HL-60/S4 treated with retinoic acid at 250 ng/mL for 4 days and 3 days (cell line): Measurements from ENCODE around the gene PCSK2.

Experiments used
- in situ Hi-C: fragments of 300-500 bp; cut with MboI; formaldehyde crosslinking; loops from 2 replicates; pipeline ENCODE4 v1.7.0; 2022; ENCODE audit warnings: low sequenced_read_pairs

Gene PCSK2

DNA sequence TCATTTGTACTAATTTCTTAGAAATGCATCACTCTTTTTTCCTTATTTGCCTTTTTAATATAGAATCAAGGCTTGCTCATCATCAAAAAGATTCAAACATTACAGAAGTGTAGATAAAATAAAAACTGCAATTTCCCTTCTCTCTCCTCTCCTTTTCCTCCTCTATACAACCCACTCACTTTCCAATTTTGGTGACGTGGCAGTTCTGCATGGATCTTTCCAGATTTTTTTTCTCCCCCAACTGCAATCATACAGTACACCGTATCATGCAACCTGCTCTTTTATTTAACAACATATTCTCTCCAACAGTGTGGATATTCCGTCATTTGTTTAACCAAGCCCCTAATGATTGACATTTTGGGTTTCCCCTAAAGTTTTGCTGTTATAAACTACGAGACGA is 163.8 kb downstream of the PCSK2 start:
- in situ Hi-C loops = no loop called here

DNA sequence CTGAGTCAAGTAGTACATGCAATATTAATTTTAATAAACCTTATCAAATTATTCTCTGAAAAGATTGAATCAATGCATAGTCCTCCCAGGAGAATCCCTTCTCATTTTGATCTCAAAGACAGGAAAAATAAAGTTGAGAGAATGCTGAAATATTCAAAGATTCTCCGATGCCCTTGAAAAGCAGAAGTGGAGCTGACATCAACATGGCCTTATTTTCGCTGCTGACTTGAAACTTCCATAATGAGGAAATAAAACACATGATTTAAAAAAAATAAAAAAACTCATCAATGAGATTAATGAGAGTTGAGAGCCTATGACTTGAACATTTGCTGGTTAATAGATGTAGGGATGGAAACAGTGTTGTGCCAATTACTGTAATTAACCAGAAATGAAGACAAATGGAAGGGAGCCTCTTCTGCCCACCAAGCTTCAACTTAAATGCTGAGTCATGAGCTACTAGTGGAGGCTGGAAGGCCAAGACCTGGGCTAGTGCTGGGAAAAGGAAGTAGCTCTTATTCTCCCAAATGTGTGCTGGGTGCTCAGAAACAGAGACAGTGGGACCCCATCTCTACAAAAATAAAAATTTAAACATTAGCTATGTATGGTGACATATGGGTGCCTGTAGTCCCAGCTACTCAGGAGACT is 164.4 kb downstream of the PCSK2 start:
- in situ Hi-C loops = no loop called here

DNA sequence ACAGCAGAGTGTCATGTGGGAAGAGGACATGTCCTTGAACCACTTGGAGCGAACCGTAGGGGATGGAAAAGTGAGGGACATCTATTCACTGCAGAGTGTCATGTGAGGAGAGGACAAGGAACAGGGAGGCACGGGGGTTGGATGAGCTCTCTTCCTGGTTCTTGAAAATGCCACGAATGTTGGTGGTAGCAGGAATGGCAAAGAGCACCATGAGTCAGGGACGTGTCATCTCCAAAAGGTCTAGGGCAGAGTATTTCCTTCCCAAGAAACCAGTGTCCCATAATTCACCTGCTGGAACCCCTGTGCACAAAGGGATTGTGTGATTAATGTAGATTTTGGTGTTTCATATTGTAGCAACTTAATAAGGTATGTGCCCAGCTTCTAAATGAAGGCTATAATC is 167.6 kb downstream of the PCSK2 start:
- in situ Hi-C loops = no loop called here

DNA sequence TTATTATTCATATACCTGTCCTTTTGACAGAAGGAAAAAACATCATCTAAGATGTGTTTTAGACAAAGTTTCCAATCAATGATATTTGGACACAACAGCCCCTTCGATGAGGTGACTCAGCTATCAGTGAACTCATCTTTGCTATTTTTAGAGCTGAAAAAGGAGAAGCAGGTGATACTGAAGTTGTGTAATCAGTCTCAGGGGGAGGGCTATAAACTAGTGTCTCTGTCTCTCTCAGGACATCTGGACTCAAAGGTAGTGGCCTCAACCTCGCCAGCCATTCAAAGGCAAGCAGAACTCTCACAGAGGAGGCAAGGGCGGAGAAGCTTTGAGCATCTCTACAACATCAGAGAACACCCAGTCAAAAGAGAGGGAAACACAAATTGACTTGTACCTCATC is 168.9 kb downstream of the PCSK2 start:
- in situ Hi-C loops = no loop called here

DNA sequence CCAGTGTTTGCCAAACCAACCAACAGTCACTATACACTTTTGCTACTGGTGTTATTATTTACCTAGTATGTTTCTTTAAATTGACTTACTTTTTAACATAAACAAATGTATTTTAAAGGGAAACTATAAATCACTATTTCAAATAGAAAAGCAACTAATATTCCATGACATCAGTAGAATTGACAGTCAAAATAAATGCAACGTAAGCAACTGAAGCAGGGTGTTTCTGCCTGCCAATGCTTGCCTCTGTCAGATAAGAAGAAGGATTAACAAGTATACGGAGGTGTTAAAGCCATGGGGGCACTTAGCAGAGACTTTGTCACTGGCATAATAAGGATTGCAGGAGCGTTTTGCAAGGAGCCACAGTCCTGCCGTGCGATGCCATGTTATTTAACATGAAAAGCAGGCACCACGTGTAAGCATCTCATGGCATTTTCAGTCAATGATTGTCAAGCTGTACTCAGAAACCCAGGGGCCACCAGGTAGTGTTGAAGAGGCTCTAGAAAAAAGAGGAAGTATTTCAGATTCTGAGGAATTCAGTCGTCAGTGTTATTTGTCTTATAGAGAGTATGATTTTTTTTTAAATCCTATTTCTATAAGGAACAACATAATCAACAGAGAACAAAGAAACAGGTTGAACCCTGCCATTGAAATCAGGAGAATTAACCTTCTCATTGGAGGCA is 172.6 kb downstream of the PCSK2 start:
- in situ Hi-C loops = no loop called here

DNA sequence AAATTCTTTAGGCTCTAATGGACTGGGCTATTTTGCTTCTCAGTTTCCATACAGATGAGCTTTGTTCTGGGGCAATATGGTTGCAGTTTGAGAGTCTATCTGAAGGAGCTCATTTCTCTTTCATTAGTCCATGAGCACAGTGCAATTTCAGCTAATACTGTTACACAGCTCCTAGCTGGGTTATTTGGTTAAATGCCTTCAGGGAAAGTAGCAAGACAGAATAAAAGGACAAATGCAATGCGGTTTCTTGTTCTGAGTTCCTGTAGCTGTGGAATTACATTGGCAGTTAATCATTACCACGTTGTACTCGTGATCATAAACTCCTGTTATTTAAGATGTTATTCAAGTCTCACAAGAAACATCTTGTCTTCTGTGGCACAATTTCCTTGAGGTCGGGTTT is 176.6 kb downstream of the PCSK2 start:
- in situ Hi-C loops = no loop called here

DNA sequence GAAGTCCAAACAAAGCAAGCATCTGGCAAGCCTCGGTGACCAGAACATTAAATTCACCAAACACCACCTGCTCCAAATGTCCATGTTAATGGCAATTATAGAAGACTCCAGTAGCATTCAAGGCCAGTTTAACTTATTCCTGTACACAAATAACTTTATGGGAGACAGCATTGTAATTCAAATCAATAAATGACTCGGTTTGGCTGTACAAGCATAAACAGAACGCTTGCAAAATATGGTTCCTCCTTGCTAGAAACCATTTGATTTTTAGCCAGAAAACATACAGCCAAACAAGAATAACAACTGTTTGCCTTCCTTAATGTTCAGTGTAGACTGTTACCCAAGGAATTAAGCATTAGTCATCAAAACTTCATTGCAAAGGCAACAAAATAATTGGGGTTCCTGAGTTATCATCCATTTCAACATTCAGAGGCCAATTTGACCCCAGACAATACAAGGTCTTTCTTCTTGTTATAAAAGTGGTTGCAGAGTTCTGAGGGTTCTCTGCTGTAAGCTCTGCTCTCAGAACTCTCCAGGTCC is 179.3 kb downstream of the PCSK2 start:
- in situ Hi-C loops = no loop called here

DNA sequence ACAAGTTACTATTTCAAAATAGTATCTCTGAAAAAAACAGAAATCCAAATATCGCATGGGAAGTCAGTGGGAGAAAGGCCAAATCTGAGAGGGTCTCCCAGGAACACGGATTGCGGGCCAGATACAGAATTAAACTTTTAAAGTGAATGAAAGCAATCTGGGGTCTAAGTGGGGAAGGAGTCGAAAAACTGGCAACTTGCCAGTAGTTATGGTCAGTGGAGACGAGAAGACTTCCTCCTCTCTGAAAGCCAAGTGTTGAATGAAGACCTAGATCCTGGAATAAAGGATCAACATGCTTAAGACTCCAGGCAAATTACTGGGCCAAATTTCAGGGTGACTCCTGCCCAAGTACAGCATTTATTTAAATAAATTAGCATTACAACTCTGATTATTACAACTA is 180.7 kb downstream of the PCSK2 start:
- in situ Hi-C loops = no loop called here

DNA sequence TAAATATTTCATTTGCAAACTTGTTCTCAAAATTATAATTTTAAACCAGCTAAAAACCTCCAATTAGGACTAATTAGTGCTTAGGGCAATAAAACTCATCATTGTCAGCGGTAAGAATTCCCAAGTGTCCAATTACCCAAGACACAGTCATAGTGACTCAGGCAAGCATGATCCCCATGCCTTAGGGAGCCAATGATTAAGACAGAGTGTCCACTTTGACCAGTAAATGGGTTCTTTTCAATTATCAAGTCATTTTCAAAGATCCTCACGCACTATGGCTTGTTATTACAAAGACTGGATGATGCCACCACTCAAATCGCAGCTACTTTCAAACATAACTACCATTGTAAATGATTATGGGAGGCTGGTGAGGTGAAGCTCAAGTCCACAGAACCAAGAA is 190.4 kb downstream of the PCSK2 start:
- in situ Hi-C loops = no loop called here

DNA sequence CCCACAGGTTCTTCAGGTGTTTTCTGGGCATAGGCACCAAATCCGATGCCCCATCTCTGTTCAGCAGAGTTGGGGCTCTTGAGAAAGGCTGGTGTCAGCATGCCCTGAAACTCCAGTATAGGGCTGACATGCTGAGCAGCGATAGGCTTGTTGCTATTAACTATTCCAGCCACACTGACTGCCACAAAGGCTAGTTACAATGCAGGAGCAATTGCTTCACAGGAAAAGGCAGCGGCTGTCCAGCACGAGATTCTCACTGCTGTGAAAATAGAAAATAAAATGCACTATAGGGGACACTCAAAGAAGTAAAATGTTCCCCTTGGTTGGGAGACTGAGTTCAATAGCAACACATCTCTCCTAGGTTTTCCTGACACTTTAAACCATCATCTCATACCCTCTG is 191.9 kb downstream of the PCSK2 start:
- in situ Hi-C loops = no loop called here

DNA sequence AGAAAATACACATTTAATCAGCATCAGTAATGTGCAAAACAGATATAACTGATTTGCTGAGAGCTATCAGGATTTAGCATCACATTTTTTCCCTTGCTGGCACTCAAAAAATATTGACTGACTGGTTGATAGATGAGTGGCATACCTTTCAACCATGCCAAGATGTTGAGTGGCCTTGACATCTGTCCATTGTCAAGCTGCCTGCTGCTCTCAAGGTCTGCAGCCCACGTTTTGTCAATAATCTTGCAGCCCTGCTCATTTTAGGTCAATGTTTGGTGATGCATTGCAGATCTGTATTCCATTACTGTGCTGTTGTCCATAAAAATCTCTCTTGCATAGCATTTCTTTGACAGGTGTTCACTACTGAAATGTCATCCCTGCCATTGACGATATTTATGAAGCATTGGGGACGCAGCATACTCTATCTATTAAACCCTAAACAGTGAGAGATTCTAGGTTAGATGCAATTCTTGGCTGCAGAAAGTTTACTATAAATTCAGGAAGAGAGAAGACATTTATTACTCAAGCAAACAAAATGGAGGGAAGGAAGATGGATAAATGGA is 192.7 kb downstream of the PCSK2 start:
- in situ Hi-C loops = no loop called here

DNA sequence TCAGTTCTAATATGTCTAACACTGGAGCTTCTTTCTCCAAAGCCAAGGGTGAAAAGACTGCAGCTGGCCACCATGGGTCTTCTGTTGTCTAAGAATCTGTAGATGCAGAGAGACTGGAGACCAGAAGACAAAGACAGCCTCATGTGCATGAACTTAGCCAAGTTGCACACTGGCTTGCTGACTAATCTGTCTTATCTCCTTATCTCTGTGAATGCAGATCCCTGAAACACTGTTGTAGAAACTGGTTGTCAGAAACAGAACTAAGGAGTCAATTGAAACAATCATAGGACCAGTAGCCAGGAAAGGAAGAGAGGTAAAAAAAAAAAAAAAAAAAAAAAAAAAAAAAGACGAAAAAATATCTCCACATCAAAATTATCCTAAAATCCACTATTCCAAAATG is 194.7 kb downstream of the PCSK2 start:
- in situ Hi-C loops = no loop called here

DNA sequence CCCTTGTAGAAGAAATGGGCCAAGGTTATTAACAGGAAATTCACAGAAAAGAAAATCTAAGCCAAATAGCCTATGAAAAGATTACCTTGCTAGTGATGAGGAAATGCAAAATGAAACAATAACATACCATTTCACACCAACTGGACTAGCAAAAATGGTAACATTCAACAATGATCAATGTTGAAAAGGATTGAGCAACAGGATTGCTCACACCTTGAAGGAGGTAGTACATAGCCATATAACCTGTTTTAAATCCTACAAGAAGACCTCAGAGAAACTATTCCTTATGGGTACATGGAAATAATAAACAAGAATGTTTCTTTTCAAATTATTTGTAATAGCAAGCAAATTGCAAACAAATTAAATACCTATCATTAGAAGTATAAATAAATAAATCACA is 196.9 kb downstream of the PCSK2 start:
- in situ Hi-C loops = no loop called here

DNA sequence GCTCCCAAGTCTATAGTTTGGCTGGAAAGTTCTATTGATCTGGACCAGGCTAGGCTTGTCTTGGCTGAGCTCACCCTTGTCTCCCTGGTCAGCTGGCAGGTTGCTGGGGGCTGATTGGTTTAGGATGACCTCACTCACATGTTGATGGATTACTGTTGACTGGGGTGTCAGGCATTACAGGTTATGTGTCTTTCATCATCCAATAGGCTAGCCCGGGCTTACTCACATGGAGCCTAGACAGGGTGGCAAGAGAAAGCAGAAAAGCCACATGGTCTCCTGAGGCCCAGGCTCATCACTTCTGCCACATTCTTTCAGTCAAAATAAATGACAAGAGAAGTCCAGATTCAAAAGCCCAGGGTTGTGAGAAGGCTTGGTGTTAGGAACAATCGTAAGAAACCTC is 200.8 kb downstream of the PCSK2 start:
- in situ Hi-C loops = loop anchor here (25.0 kb wide), 1 partner anchor 615 kb away; no protein-coding TSS in a partner anchor

DNA sequence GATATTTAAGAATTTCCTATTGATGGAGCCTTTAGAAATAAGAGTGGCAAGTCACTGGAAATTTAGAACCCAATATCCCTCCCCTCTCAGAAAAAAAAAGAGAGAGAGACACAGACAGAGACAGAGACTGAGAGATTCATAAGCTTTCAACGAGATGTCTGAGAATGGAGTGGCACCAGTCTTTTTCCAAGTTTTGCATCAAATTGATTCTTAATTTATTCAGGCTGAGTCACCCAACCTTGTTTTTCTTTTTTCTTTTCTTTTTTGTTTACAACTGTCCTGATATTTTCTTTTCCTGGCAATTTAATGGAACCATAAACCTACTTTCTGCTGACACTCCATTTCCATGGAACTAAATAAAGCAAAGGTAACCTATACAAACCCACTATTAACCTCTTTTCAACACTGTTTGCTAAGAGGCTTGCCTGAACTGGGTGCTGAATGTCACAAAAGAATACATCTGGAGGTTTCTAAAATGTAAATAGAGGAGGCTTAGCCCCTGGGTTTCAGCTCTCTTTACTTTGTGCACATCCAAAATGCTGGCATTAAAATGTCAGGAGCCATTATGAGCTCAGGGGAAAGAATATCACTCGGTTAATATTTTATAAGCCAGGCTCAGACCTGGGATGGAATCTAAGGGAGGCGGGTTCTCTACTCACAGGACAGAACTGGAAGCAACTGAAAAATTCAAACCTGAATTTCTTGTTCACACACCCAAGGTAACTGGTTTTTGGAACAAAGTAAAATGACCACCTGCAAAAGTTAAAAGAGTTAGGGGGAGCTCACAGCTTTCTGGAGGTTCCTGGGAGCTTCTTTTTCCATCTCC is 203.5 kb downstream of the PCSK2 start:
- in situ Hi-C loops = loop anchor here (25.0 kb wide), 1 partner anchor 618 kb away; no protein-coding TSS in a partner anchor

DNA sequence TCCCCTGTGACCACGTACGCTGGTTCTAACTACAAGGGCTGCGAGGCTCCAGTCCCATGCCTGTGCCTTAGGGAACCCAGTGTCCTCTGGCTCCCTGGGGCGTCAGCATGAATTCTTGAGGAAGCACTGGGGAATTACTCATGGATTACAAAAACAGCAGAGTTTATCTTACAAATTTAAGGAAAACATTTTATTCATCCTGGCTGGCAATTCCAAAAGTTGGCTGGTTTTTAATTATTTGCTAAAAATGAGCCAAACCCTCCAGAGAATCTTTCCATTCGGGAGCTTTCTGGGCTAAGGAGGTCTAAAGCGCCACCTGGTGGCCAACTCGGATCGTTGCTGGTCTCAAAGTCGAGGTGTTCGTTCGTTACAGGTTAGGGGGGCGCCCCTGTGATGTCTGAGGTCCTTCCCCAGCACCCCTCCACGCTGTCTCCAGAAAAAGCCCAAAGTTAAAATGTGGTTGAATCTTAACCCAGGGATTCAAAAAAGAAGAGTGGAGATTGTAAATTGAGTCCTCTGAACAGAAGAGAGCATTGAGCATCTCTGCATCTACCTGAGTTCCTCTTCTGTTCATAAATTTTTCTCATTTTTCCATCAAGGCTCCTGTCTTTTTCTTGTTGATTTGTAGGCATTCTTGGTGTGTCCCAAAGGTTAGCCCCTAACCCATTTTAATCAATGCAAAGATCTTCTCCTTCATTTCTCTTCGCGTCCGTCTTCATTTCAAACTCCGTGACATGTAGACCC is 205.0 kb downstream of the PCSK2 start:
- in situ Hi-C loops = loop anchor here (25.0 kb wide), 1 partner anchor 619 kb away; no protein-coding TSS in a partner anchor

DNA sequence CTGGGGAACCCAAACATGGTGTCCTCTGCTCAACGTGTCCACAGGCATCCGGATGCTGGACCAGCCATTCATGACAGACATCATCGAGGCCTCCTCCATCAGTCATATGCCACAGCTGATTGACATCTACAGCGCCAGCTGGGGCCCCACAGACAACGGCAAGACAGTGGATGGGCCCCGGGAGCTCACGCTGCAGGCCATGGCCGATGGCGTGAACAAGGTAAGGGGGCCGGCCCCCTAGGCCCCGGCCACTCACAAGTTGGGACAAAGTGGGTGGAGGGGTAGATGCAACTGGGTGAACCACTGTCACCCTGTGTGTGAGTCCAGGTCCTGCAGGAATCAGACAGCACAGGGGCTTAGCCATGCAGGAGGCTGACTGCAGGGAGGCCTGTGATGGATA is 209.8 kb downstream of the PCSK2 start:
- in situ Hi-C loops = loop anchor here (25.0 kb wide), 1 partner anchor 624 kb away; no protein-coding TSS in a partner anchor

DNA sequence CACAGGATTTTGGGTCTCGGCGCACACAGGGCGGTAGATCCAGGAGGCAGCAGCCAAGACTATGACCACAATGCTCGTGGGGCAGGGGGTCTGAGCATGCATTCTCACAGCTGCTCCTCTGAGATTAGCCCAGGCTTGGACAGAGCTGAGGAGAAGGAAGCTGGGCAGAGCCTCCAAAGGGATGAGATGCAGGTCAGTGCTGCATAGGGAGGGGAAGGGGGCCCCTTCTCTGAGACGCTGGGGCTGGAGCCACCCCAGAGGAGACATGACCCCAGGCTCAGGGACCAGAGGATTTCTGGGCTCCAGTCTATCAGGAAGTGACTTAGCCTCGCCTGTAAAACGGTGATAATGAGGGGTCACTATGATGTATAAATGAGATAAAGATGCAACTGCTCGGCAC is 210.4 kb downstream of the PCSK2 start:
- in situ Hi-C loops = loop anchor here (25.0 kb wide), 1 partner anchor 625 kb away; no protein-coding TSS in a partner anchor

DNA sequence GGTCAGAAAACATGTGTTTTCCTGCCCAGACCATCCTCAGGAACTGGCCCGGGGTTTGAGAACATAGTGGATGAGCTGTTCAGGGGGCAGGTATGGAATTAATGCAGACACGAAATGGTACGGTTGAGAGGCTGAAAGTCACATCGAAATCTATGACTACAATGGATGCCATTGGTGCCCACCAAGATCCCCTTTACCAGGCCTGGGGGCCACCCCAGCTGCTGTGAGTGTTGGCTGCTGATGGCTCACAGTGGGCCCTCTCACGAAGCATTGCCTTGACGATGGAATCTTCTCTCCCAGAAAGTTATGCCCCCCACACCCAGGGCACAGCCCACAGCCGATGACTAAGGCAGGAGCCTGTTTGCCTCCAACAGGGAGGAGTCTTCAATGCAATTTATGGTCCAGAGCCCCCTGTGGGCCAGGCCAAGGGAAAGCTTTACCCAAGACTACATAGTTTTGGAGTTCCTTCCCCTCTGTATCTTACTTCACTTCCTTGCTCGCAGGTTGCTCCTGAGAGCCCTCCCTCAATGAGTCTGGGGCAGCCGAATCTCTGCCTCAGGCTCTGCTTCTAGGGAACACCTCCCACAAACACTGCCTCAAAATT is 211.7 kb downstream of the PCSK2 start:
- in situ Hi-C loops = loop anchor here (25.0 kb wide), 1 partner anchor 626 kb away; no protein-coding TSS in a partner anchor
